ENCODE results near the gene VWA2.

VWA2 gene

GRCh38 chr10:114215033-114215432 lies 24.0 kb upstream of the VWA2 start:
- peaks cover 4% of the 10 kb centered on the region for H3K27me3 ChIP-seq (replicated peaks; ENCODE audit: control insufficient read depth, insufficient read depth, low read length, poor library complexity, severe bottlenecking)
- DNase-seq: no peak
- no peaks in the 10 kb centered on the region for H3K36me3 ChIP-seq (ENCODE audit: control insufficient read depth, insufficient read depth, low read length)
- no peak overlapping the region for H3K27ac ChIP-seq (ENCODE audit: insufficient read depth, low read length, poor library complexity, severe bottlenecking)
- H3K4me3 ChIP-seq (ENCODE audit: insufficient read depth, low read depth, low read length, poor library complexity, severe bottlenecking): no peak overlapping the region
- no peaks in the 10 kb centered on the region for H3K4me1 ChIP-seq (ENCODE audit: control insufficient read depth, insufficient read depth, low read length, poor library complexity, severe bottlenecking)
- no peaks in the 10 kb centered on the region for H3K9me3 ChIP-seq (ENCODE audit: control insufficient read depth, low read length)

DNA sequence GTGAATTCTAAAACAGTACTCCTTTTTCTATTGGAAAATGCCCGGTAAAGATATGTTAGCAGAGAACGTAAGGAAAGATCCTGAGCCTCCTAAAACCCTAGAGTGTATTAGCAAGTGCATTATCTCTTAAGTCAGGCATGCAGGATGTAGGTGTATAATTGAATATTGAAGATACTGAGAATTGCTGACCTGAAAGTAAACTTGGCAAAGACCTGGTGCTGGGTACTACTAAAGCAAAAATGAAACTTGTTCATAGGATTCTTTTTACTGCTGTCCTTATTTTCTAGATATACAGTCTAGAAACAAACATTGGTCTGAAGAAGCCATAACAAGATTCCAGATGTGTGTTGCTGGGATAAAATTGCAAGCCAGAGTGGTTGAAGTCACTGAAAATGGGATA lies 18.8 kb upstream of the VWA2 start:
- no peaks in the 10 kb centered on the region for H3K27me3 ChIP-seq (replicated peaks; ENCODE audit: control insufficient read depth, insufficient read depth, low read length, poor library complexity, severe bottlenecking)
- H3K4me3 ChIP-seq (ENCODE audit: insufficient read depth, low read depth, low read length, poor library complexity, severe bottlenecking): no peak overlapping the region
- no peak overlapping the region for H3K27ac ChIP-seq (ENCODE audit: insufficient read depth, low read length, poor library complexity, severe bottlenecking)
- DNase-seq: no peak
- H3K4me1 ChIP-seq (ENCODE audit: control insufficient read depth, insufficient read depth, low read length, poor library complexity, severe bottlenecking): no peaks in the 10 kb centered on the region
- no peaks in the 10 kb centered on the region for H3K36me3 ChIP-seq (ENCODE audit: control insufficient read depth, insufficient read depth, low read length)
- H3K9me3 ChIP-seq (ENCODE audit: control insufficient read depth, low read length): no peaks in the 10 kb centered on the region

- Histone ChIP-seq H3K4me3 (ENCODE audit: insufficient read depth, low read depth, low read length, poor library complexity, severe bottlenecking) (no peak overlapping the region), H3K27me3 (replicated peaks; ENCODE audit: control insufficient read depth, insufficient read depth, low read length, poor library complexity, severe bottlenecking) (no peaks in the 10 kb centered on the region), H3K36me3 (ENCODE audit: control insufficient read depth, insufficient read depth, low read length) (no peaks in the 10 kb centered on the region), H3K4me1 (ENCODE audit: control insufficient read depth, insufficient read depth, low read length, poor library complexity, severe bottlenecking) (no peaks in the 10 kb centered on the region), H3K9me3 (ENCODE audit: control insufficient read depth, low read length) (no peaks in the 10 kb centered on the region), H3K27ac (ENCODE audit: insufficient read depth, low read length, poor library complexity, severe bottlenecking) (no peak overlapping the region)
- no peak for DNase-seq
Observed at GRCh38 chr10:114221235-114221634, 17.8 kb upstream of the VWA2 start.

DNA sequence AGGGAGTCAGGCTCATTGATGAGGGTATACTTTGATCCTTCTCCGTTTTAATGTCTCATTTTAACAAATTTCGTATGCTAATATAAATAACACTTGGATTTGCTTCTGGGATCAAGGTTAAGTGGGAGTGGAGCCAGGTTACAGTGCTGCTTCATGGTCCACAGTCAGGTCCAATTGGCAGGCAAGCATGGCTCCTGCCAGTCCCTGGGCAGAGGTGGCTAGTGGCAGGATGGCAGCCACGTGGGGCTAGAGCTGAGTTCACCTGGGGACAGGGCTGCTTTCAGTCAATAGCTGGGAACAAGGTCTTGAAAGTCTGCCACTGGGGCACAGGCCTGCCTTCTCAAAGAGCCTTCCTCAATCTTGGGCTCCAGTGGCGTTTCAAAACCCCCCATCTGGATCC lies 16.0 kb upstream of the VWA2 start:
- Histone ChIP-seq H3K36me3 (ENCODE audit: control insufficient read depth, insufficient read depth, low read length) (no peaks in the 10 kb centered on the region), H3K4me1 (ENCODE audit: control insufficient read depth, insufficient read depth, low read length, poor library complexity, severe bottlenecking) (no peaks in the 10 kb centered on the region), H3K9me3 (ENCODE audit: control insufficient read depth, low read length) (no peaks in the 10 kb centered on the region), H3K27me3 (replicated peaks; ENCODE audit: control insufficient read depth, insufficient read depth, low read length, poor library complexity, severe bottlenecking) (no peaks in the 10 kb centered on the region), H3K4me3 (ENCODE audit: insufficient read depth, low read depth, low read length, poor library complexity, severe bottlenecking) (no peak overlapping the region), H3K27ac (ENCODE audit: insufficient read depth, low read length, poor library complexity, severe bottlenecking) (no peak overlapping the region)
- no peak for DNase-seq

GRCh38 chr10:114228156-114228555 lies 10.9 kb upstream of the VWA2 start:
- DNase-seq: no peak
- Histone ChIP-seq H3K27ac (ENCODE audit: insufficient read depth, low read length, poor library complexity, severe bottlenecking) (no peak overlapping the region), H3K4me1 (ENCODE audit: control insufficient read depth, insufficient read depth, low read length, poor library complexity, severe bottlenecking) (no peaks in the 10 kb centered on the region)

GRCh38 chr10:114232561-114233176 lies 6.4 kb upstream of the VWA2 start:
- no peak overlapping the region for H3K27ac ChIP-seq (ENCODE audit: insufficient read depth, low read length, poor library complexity, severe bottlenecking)
- H3K4me1 ChIP-seq (ENCODE audit: control insufficient read depth, insufficient read depth, low read length, poor library complexity, severe bottlenecking): no peaks in the 10 kb centered on the region
- H3K9me3 ChIP-seq (ENCODE audit: control insufficient read depth, low read length): no peaks in the 10 kb centered on the region
- no peaks in the 10 kb centered on the region for H3K27me3 ChIP-seq (replicated peaks; ENCODE audit: control insufficient read depth, insufficient read depth, low read length, poor library complexity, severe bottlenecking)
- DNase-seq: no peak
- no peaks in the 10 kb centered on the region for H3K36me3 ChIP-seq (ENCODE audit: control insufficient read depth, insufficient read depth, low read length)
- H3K4me3 ChIP-seq (ENCODE audit: insufficient read depth, low read depth, low read length, poor library complexity, severe bottlenecking): no peak overlapping the region

More at GRCh38 chr10:114228156-114228555, 10.9 kb upstream of the VWA2 start:
- no peaks in the 10 kb centered on the region for H3K27me3 ChIP-seq (replicated peaks; ENCODE audit: control insufficient read depth, insufficient read depth, low read length, poor library complexity, severe bottlenecking)
- no peak overlapping the region for H3K4me3 ChIP-seq (ENCODE audit: insufficient read depth, low read depth, low read length, poor library complexity, severe bottlenecking)
- H3K9me3 ChIP-seq (ENCODE audit: control insufficient read depth, low read length): no peaks in the 10 kb centered on the region
- no peaks in the 10 kb centered on the region for H3K36me3 ChIP-seq (ENCODE audit: control insufficient read depth, insufficient read depth, low read length)

GRCh38 chr10:114233482-114233881 lies 5.6 kb upstream of the VWA2 start:
- no peaks in the 10 kb centered on the region for H3K9me3 ChIP-seq (ENCODE audit: control insufficient read depth, low read length)
- no peaks in the 10 kb centered on the region for H3K36me3 ChIP-seq (ENCODE audit: control insufficient read depth, insufficient read depth, low read length)
- H3K27me3 ChIP-seq (replicated peaks; ENCODE audit: control insufficient read depth, insufficient read depth, low read length, poor library complexity, severe bottlenecking): no peaks in the 10 kb centered on the region
- no peak for DNase-seq
- H3K27ac ChIP-seq (ENCODE audit: insufficient read depth, low read length, poor library complexity, severe bottlenecking): no peak overlapping the region
- no peaks in the 10 kb centered on the region for H3K4me1 ChIP-seq (ENCODE audit: control insufficient read depth, insufficient read depth, low read length, poor library complexity, severe bottlenecking)
- H3K4me3 ChIP-seq (ENCODE audit: insufficient read depth, low read depth, low read length, poor library complexity, severe bottlenecking): no peak overlapping the region

GRCh38 chr10:114234132-114234531 lies 4.9 kb upstream of the VWA2 start:
- DNase-seq: no peak
- H3K36me3 ChIP-seq (ENCODE audit: control insufficient read depth, insufficient read depth, low read length): no peaks in the 10 kb centered on the region
- H3K27ac ChIP-seq (ENCODE audit: insufficient read depth, low read length, poor library complexity, severe bottlenecking): no peak overlapping the region
- H3K9me3 ChIP-seq (ENCODE audit: control insufficient read depth, low read length): no peaks in the 10 kb centered on the region
- H3K4me3 ChIP-seq (ENCODE audit: insufficient read depth, low read depth, low read length, poor library complexity, severe bottlenecking): no peak overlapping the region
- no peaks in the 10 kb centered on the region for H3K27me3 ChIP-seq (replicated peaks; ENCODE audit: control insufficient read depth, insufficient read depth, low read length, poor library complexity, severe bottlenecking)
- no peaks in the 10 kb centered on the region for H3K4me1 ChIP-seq (ENCODE audit: control insufficient read depth, insufficient read depth, low read length, poor library complexity, severe bottlenecking)

GRCh38 chr10:114239994-114240345 lies 916 bp downstream of the VWA2 start:
- peaks cover 4% of the 10 kb centered on the region for H3K27me3 ChIP-seq (replicated peaks; ENCODE audit: control insufficient read depth, insufficient read depth, low read length, poor library complexity, severe bottlenecking)
- no peak overlapping the region for H3K27ac ChIP-seq (ENCODE audit: insufficient read depth, low read length, poor library complexity, severe bottlenecking)
- H3K4me3 ChIP-seq (ENCODE audit: insufficient read depth, low read depth, low read length, poor library complexity, severe bottlenecking): no peak overlapping the region
- H3K9me3 ChIP-seq (ENCODE audit: control insufficient read depth, low read length): no peaks in the 10 kb centered on the region
- H3K36me3 ChIP-seq (ENCODE audit: control insufficient read depth, insufficient read depth, low read length): no peaks in the 10 kb centered on the region
- H3K4me1 ChIP-seq (ENCODE audit: control insufficient read depth, insufficient read depth, low read length, poor library complexity, severe bottlenecking): peaks cover 6% of the 10 kb centered on the region
- no peak for DNase-seq

DNA sequence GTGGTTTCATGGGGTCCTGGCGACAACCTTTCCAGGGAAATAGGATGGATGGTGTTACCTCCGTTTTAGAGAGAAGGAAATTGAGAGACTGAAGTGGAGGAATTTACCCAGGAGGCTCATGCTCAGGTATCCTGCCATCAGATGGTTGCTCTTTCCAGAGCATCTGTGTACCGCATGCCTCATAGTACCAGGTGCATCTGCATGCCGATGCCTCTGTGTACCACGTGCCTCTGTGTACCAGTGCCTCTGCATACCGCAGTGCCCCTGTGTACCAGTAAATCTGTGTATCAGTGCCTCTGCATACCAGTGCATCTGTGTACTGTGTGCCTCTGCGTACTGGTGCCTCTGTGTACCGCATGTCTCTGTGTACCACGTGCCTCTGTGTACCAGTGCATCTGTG lies 3.2 kb downstream of the VWA2 start:
- no peak overlapping the region for H3K4me3 ChIP-seq (ENCODE audit: insufficient read depth, low read depth, low read length, poor library complexity, severe bottlenecking)
- H3K9me3 ChIP-seq (ENCODE audit: control insufficient read depth, low read length): no peaks in the 10 kb centered on the region
- H3K36me3 ChIP-seq (ENCODE audit: control insufficient read depth, insufficient read depth, low read length): no peaks in the 10 kb centered on the region
- DNase-seq: no peak
- no peak overlapping the region for H3K27ac ChIP-seq (ENCODE audit: insufficient read depth, low read length, poor library complexity, severe bottlenecking)
- peaks cover 4% of the 10 kb centered on the region for H3K27me3 ChIP-seq (replicated peaks; ENCODE audit: control insufficient read depth, insufficient read depth, low read length, poor library complexity, severe bottlenecking)
- H3K4me1 ChIP-seq (ENCODE audit: control insufficient read depth, insufficient read depth, low read length, poor library complexity, severe bottlenecking): peaks cover 6% of the 10 kb centered on the region

Data from effector memory CD4-positive, alpha-beta T cell (primary cell).